Gastrocnemius medialis (tissue), 4 donors: Measurements from ENCODE around the gene CASK. TPM values are rescaled to one million over a fixed set of nuclear protein-coding genes. Genes with fewer than 3 reads are reported as not detected.

Source experiments
- ATAC-seq, 2 donors: fragments of 150-250 bp; one replicate each; pipeline ENCODE4 v1.9.1; 2016
- DNase-seq, 2 donors: peaks; one replicate each; pipeline ENCODE4 v3.0.0-alpha.2; 2019
- H3K27ac ChIP-seq, 4 donors: fragments of 200-600 bp; sonication (generic); 1 replicate in 1 of 4; 2 replicates in 3 of 4; pipeline ENCODE4 v1.5.1; 2016 to 2018; ENCODE audit warnings: mild to moderate bottlenecking in 2 of 4, moderate library complexity in 1 of 4
- H3K27me3 ChIP-seq, 3 donors: fragments of 200-600 bp; sonication (generic) in 2 of 3; 1 replicate in 1 of 3; 2 replicates in 2 of 3; pipeline versions ENCODE4 v1.5.1 to v1.6.0; 2016 to 2019; ENCODE audit warnings: mild to moderate bottlenecking in 1 of 3, moderate library complexity in 1 of 3
- H3K36me3 ChIP-seq, 2 donors: fragments of 200-600 bp; sonication (generic) in 1 of 2; one replicate each; pipeline ENCODE4 v1.5.1; 2017 to 2018
- H3K4me1 ChIP-seq, 2 donors: fragments of 200-600 bp; sonication (generic) in 1 of 2; one replicate each; pipeline ENCODE4 v1.5.1; 2016 to 2017; ENCODE audit warnings: mild to moderate bottlenecking in 2 of 2
- H3K4me3 ChIP-seq, 4 donors: fragments of 200-600 bp; sonication (generic) in 3 of 4; 1 replicate in 1 of 4; 2 replicates in 3 of 4; pipeline ENCODE4 v1.5.1; 2016 to 2019; ENCODE audit warnings: mild to moderate bottlenecking in 2 of 4
- H3K9me3 ChIP-seq, 3 donors: fragments of 200-600 bp; sonication (generic) in 2 of 3; 1 replicate in 1 of 3; 2 replicates in 2 of 3; pipeline ENCODE4 v1.5.1; 2016 to 2019
- CTCF ChIP-seq, 5 experiments: fragments of 450-650 bp in 3 of 5; fragments of 200-600 bp in 2 of 5; sonication (generic) in 2 of 5; IDR thresholded peaks in 4 of 5; conservative IDR thresholded peaks in 1 of 5; 1 replicate in 4 of 5; 2 replicates in 1 of 5; pipeline ENCODE4 v1.5.1; 2016 to 2019; ENCODE audit warnings: antibody characterized with exemption in 5 of 5, mild to moderate bottlenecking in 3 of 5, moderate library complexity in 3 of 5
- POLR2A ChIP-seq, 2 donors: fragments of 450-650 bp; IDR thresholded peaks; one replicate each; pipeline ENCODE4 v1.6.1; 2017; ENCODE audit warnings: antibody characterized with exemption in 2 of 2, mild to moderate bottlenecking in 2 of 2, moderate library complexity in 2 of 2
- in situ Hi-C, 4 donors: fragments of 200-750 bp; cut with MboI; loops; one replicate each; pipeline versions ENCODE4 v1.15.0 to v1.8.0; 2017; ENCODE audit warnings: low sequenced_read_pairs in 4 of 4
- intact Hi-C: fragments of 100-400 bp; cut with DNase I; formaldehyde crosslinking; loops from one replicate; pipeline ENCODE4 v1.15.1; 2023; ENCODE audit warnings: low total_unique reads
- total RNA-seq, 4 donors: library from RNA; depleted of rRNA; stranded (reverse); fragments of >200 nt; gene quantifications; one replicate each; pipeline versions ENCODE4 v1.1.0 to v1.2.3, GENCODE V29; 2016

Gene CASK
- total RNA-seq, 4 donors from 2014 or later: 7.3 to 14.3 (median 10.0) TPM

GRCh38 chrX:41470706-41471105, 452.6 kb downstream of the CASK start:
- no peaks in the 10 kb centered on the region for H3K9me3 ChIP-seq
- H3K27ac ChIP-seq: peak overlapping the region in 1 of 4 donors; percentile 7
- no peak overlapping the region for H3K4me3 ChIP-seq
- H3K36me3 ChIP-seq: no peaks in the 10 kb centered on the region
- TF ChIP-seq POLR2A (IDR thresholded peaks at IDR 0.05) (no peak), CTCF (IDR thresholded peaks at IDR 0.05 in 4 of 5, conservative IDR thresholded peaks at IDR 0.05 in 1 of 5) (no peak)
- DNase-seq: no peak
- intact Hi-C loops: no loop called here
- H3K4me1 ChIP-seq: peaks cover 6 to 14% of the 10 kb centered on the region in 2 donors
- ATAC-seq: no peak
- H3K27me3 ChIP-seq: no peaks in the 10 kb centered on the region
- in situ Hi-C loops: no loop called here

- intact Hi-C loops: no loop called here
- TF ChIP-seq CTCF (IDR thresholded peaks at IDR 0.05 in 4 of 5, conservative IDR thresholded peaks at IDR 0.05 in 1 of 5): no peak
- TF ChIP-seq POLR2A (IDR thresholded peaks at IDR 0.05): peak in 1 of 2 donors; percentile 18
- peak; percentile 59 to 70 for DNase-seq
- Histone ChIP-seq H3K36me3 (no peaks in the 10 kb centered on the region), H3K27me3 (no peaks in the 10 kb centered on the region), H3K9me3 (no peaks in the 10 kb centered on the region), H3K27ac (peak overlapping the region; percentile 82 to 87 (median 85)), H3K4me3 (no peak overlapping the region), H3K4me1 (peaks cover 6 to 14% of the 10 kb centered on the region in 2 donors)
- in situ Hi-C loops: no loop called here
- peak; percentile 96 to 99 for ATAC-seq
Observed at GRCh38 chrX:41468647-41469323, 454.6 kb downstream of the CASK start.

Other genes with a start within 250 kb of the CASK start
- gene GPR34, start 234.6 kb downstream of the CASK start, total RNA-seq: 1 to 10 TPM in 3 of 4 donors, under 1 TPM in 1; 0.95 to 4.6 (median 2.4) TPM
- gene GPR82, start 199.4 kb downstream of the CASK start, total RNA-seq: not detected